GM12878 (cell line): ENCODE data around the gene CREBBP. TPM values are rescaled to one million over a fixed set of nuclear protein-coding genes. Genes with fewer than 3 reads are reported as not detected.

ENCODE experiments used
- ATAC-seq: fragments of 200-7000 bp; cut with Tn5 transposase; 3 replicates; pipeline ENCODE4 v1.9.1; 2020; ENCODE audit warnings: mild to moderate bottlenecking, moderate library complexity
- BruUV-seq: library from RNA; stranded (reverse); fragments of 400-500 nt; replicated peaks from 2 replicates; lab custom pipeline; 2021; lab: Mats Ljungman, UMichigan
- CTCF ChIA-PET: fragments of 300-600 bp; sonication (Branson Sonifier 250); formaldehyde crosslinking; extraction: SDS; loops from one replicate; lab custom pipeline; 2021; ENCODE audit warnings: inconsistent platforms; lab: Yijun Ruan, JAX
- POLR2A ChIA-PET: fragments of 350-600 bp; formaldehyde crosslinking; extraction: SDS; loops from one replicate; lab custom pipeline; 2021; ENCODE audit warnings: inconsistent platforms; lab: Charles Lee
- RAD21 ChIA-PET: fragments of 300-600 bp; sonication (Branson Sonifier 250); formaldehyde crosslinking; loops from one replicate; lab custom pipeline; 2023; ENCODE audit warnings: antibody characterized with exemption; ENCODE audit not compliant: unreplicated experiment; lab: Charles Lee
- SMC1A ChIA-PET: fragments of 300-600 bp; sonication (Branson Sonifier 250); formaldehyde crosslinking; loops from one replicate; lab custom pipeline; 2023; ENCODE audit not compliant: unreplicated experiment, uncharacterized antibody; lab: Charles Lee
- DNase-seq: peaks from one replicate; pipeline ENCODE4 v3.0.0-alpha.2; 2011; ENCODE audit warnings: low read depth, low spot score
- FAIRE-seq: peaks from 3 replicates; lab custom pipeline; 2011; peaks lifted over from hg19 to GRCh38; lab: Jason Lieb, UNC
- H2AFZ ChIP-seq: 2 replicates; pipeline ENCODE4 v1.6.0; 2011; ENCODE audit warnings: low read depth, low read length, control low read depth; ENCODE audit not compliant: control insufficient read depth
- H3K27ac ChIP-seq: 2 replicates; pipeline ENCODE4 v1.5.1; 2011; ENCODE audit warnings: control low read depth; ENCODE audit not compliant: control insufficient read depth, insufficient read depth
- H3K27me3 ChIP-seq, 2 experiments: replicated peaks in 1 of 2; 2 replicates each; pipeline versions ENCODE4 v1.6.0 to v1.6.1; 2011; ENCODE audit warnings: low read length in 1 of 2; ENCODE audit not compliant: control insufficient read depth in 2 of 2, insufficient read depth in 2 of 2
- H3K36me3 ChIP-seq, 2 experiments: 2 replicates each; pipeline ENCODE4 v1.5.1; 2011; ENCODE audit warnings: low read length in 1 of 2; ENCODE audit not compliant: control insufficient read depth in 2 of 2, insufficient read depth in 2 of 2
- H3K4me1 ChIP-seq: 2 replicates; pipeline ENCODE4 v1.6.1; 2011; ENCODE audit warnings: mild to moderate bottlenecking, low read length, moderate library complexity, mixed read lengths; ENCODE audit not compliant: control insufficient read depth, insufficient read depth
- H3K4me2 ChIP-seq: 2 replicates; pipeline ENCODE4 v1.6.0; 2011; ENCODE audit warnings: control low read depth; ENCODE audit not compliant: control insufficient read depth, insufficient read depth
- H3K4me3 ChIP-seq: fragments of 200-600 bp; sonication (generic); 2 replicates; pipeline ENCODE4 v1.5.1; 2016
- H3K79me2 ChIP-seq: 2 replicates; pipeline ENCODE4 v1.6.0; 2011; ENCODE audit warnings: low read length; ENCODE audit not compliant: control insufficient read depth, insufficient read depth
- H3K9ac ChIP-seq: 2 replicates; pipeline ENCODE4 v1.8.0; 2011; ENCODE audit warnings: low read length, control low read depth, mixed read lengths; ENCODE audit not compliant: control insufficient read depth, insufficient read depth
- H3K9me3 ChIP-seq: replicated peaks from 3 replicates; pipeline ENCODE4 v1.5.1; 2011; ENCODE audit warnings: mild to moderate bottlenecking, low read length; ENCODE audit not compliant: control insufficient read depth, insufficient read depth
- H4K20me1 ChIP-seq: 2 replicates; pipeline ENCODE4 v1.6.0; 2011; ENCODE audit not compliant: control insufficient read depth, insufficient read depth
- ASH2L ChIP-seq: fragments of 300-600, 200-600 bp; sonication (generic); IDR thresholded peaks from 2 replicates; pipeline ENCODE4 v1.6.1; 2017; ENCODE audit warnings: low read depth, mild to moderate bottlenecking, borderline replicate concordance
- BCL11A ChIP-seq: IDR thresholded peaks from 2 replicates; pipeline ENCODE4 v1.6.1; 2011; ENCODE audit warnings: low read depth, low read length
- DPF2 ChIP-seq: fragments of 450-650 bp; IDR thresholded peaks from 2 replicates; pipeline ENCODE4 v1.6.1; 2017; ENCODE audit warnings: mild to moderate bottlenecking
- GATAD2B ChIP-seq: fragments of 450-650 bp; conservative IDR thresholded peaks from 2 replicates; pipeline ENCODE4 v1.6.1; 2017; ENCODE audit warnings: low read depth, mild to moderate bottlenecking, moderate library complexity
- LARP7 ChIP-seq: fragments of 450-650 bp; IDR thresholded peaks from 2 replicates; pipeline ENCODE4 v1.6.1; 2017; ENCODE audit warnings: mild to moderate bottlenecking
- MYB ChIP-seq: fragments of 150-350 bp; IDR thresholded peaks from 2 replicates; pipeline ENCODE4 v1.6.1; 2014; ENCODE audit warnings: mild to moderate bottlenecking, low read depth, low read length, borderline replicate concordance
- NRF1 ChIP-seq: conservative IDR thresholded peaks from 2 replicates; pipeline ENCODE4 v1.6.1; 2011; ENCODE audit warnings: mild to moderate bottlenecking, low read depth, low read length, improper control_type of control experiment
- POLR2AphosphoS2 ChIP-seq: IDR thresholded peaks from 2 replicates; pipeline ENCODE4 v1.6.1; 2011; ENCODE audit warnings: low read depth, mild to moderate bottlenecking, low read length, improper control_type of control experiment, moderate library complexity
- TBL1XR1 ChIP-seq: IDR thresholded peaks from 2 replicates; pipeline ENCODE4 v1.6.1; 2012; ENCODE audit warnings: low read depth, low read length, improper control_type of control experiment
- YY1 ChIP-seq: IDR thresholded peaks from 2 replicates; pipeline ENCODE4 v1.6.1; 2011; ENCODE audit warnings: low read depth, mild to moderate bottlenecking, low read length
- ZNF274 ChIP-seq: IDR thresholded peaks from one replicate; pipeline ENCODE4 v1.8.0; 2011; ENCODE audit not compliant: insufficient read length, insufficient read depth
- WGBS: methylation state at CpG from one replicate; pipeline ENCODE4 v1.1.6; 2016; ENCODE audit warnings: low lambda C conversion rate; ENCODE audit not compliant: insufficient replicate concordance, insufficient coverage; ENCODE audit errors: missing lambda C conversion rate; 5-methylcytosine and 5-hydroxymethylcytosine counted together
- in situ Hi-C: fragments of 300-500 bp; cut with MboI; formaldehyde crosslinking; loops from 9 replicates; pipeline ENCODE4 v1.14.3; 2018; ENCODE audit warnings: mixed read lengths
- intact Hi-C: fragments of 100-400 bp; cut with micrococcal nuclease; formaldehyde crosslinking; loops from one replicate; pipeline ENCODE4 v1.14.2; 2022; ENCODE audit not compliant: unreplicated experiment
- polyA plus RNA-seq, 11 experiments: library from polyadenylated mRNA; depleted of rRNA in 4 of 11; unstranded in 6 of 11; stranded (reverse) in 5 of 11; fragments of >200 nt; fragmentation: Nextera tagmentation in 4 of 11; fragmentation: Illumina TruSeq in 1 of 11; extraction: Ambion mirVana in 4 of 11; extraction: Trizol in 1 of 11; gene quantifications; 1 replicate in 1 of 11; 2 replicates in 10 of 11; pipeline versions ENCODE4 v1.2.1 to v1.2.3, GENCODE V29; 2011 to 2016; ENCODE audit warnings: inconsistent platforms in 2 of 11, missing spikeins in 2 of 11, low read depth in 1 of 11
- total RNA-seq, 4 experiments: library from RNA; depleted of rRNA in 3 of 4; stranded (reverse); fragments of >200 nt in 3 of 4; fragmentation: Illumina TruSeq in 1 of 4; extraction: Trizol in 1 of 4; gene quantifications; 2 replicates each; pipeline versions ENCODE4 v1.2.1 to v1.2.3, GENCODE V29; 2013 to 2021
- TF ChIP-seq, protein P1 (sequence below): IDR thresholded peaks from 2 replicates; pipeline ENCODE4 v1.6.1; 2011; ENCODE audit warnings: mild to moderate bottlenecking, low read depth, low read length, moderate library complexity; ENCODE audit not compliant: insufficient replicate concordance

CREBBP gene
- total and polyA plus RNA-seq, 10 of the 15 experiments (the other 5 are each of a cell fraction or from before 2014, with no cell fraction given), result 3.4 to 32.7 (median 7.9) TPM

DNA sequence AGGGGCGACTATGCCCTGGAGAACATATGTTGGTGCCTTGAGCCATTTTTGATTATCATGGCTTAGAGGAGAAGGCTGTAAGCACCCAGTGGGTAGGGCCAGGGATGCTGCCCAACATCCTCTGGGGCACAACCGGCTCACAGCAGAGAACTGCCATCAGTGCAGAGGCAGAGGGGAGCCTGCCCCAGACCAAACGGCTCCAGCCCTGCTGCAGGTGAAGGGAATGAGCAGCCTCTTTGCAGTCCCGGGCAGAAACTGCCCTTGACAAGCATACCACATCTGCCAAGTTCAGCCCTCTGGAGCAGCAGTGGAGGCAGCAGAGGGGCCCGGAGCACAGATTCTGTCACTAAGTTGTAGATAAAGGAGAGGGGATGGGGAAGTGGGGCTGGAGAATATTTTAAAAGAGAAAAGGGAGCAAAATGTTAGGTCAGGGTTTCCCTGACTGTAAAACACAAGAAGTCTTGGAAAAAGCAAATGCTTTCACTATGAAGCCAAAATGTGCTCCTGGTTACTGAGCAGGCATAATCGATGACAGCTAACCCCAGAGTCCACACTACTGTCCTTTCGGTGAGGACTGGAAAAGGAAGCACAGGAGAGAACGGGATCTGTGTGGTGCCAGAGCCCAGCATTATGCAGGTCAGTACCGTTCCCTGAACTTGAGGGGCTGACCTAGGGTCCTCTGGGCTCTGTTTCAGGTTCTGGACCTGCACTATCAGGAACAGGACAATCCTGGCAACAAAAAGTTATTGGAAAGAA is 72.0 kb downstream of the CREBBP start:
- Histone ChIP-seq H3K4me1 (peaks cover 33% of the 10 kb centered on the region), H3K9ac (no peak overlapping the region), H3K4me2 (no peak overlapping the region), H4K20me1 (no peaks in the 10 kb centered on the region; the same call in 1 of the 2 replicates), H3K27me3 (no peaks in the 10 kb centered on the region), H3K79me2 (peaks cover 57% of the 10 kb centered on the region), H3K9me3 (no peaks in the 10 kb centered on the region), H2AFZ (no peak overlapping the region), H3K36me3 (peaks cover 11 to 23% of the 10 kb centered on the region in 2 experiments), H3K27ac (peak overlapping the region; percentile 53; the same call in 1 of the 2 replicates), H3K4me3 (no peak overlapping the region)
- POLR2A ChIA-PET, result no interaction called here
- CTCF ChIA-PET, result no interaction called here
- DNase-seq, result no peak
- SMC1A ChIA-PET, result no interaction called here
- no peak for FAIRE-seq
- in situ Hi-C loops (no loop called here), intact Hi-C loops (no loop called here)
- no peak; the same call in 2 of the 3 replicates for ATAC-seq
- no TSS peak for BruUV-seq
- RAD21 ChIA-PET, result no interaction called here
- TF ChIP-seq LARP7, result no peak
- TF ChIP-seq TBL1XR1, result no peak
- TF ChIP-seq YY1, result no peak
- TF ChIP-seq, protein P1, sequence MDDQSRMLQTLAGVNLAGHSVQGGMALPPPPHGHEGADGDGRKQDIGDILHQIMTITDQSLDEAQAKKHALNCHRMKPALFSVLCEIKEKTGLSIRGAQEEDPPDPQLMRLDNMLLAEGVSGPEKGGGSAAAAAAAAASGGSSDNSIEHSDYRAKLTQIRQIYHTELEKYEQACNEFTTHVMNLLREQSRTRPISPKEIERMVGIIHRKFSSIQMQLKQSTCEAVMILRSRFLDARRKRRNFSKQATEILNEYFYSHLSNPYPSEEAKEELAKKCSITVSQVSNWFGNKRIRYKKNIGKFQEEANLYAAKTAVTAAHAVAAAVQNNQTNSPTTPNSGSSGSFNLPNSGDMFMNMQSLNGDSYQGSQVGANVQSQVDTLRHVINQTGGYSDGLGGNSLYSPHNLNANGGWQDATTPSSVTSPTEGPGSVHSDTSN, result no peak
- no peak for TF ChIP-seq POLR2AphosphoS2
- no peak for TF ChIP-seq BCL11A
- no peak for TF ChIP-seq ZNF274
- TF ChIP-seq NRF1, result no peak
- TF ChIP-seq GATAD2B, result no peak
- no peak for TF ChIP-seq DPF2
- no peak for TF ChIP-seq ASH2L
- TF ChIP-seq MYB, result no peak
- WGBS, result 85% methylated on average over 9 of the region's 9 CpGs
